Measurements from ENCODE around the gene FHAD1. TPM values are rescaled to one million over a fixed set of nuclear protein-coding genes. Genes with fewer than 3 reads are reported as not detected.

Gene FHAD1
- total and polyA plus RNA-seq, 9 of the 15 experiments (the other 6 are each of a cell fraction or from before 2014, with no cell fraction given) = 0.32 to 2.1 (median 1.5) TPM; not detected in 1

DNA sequence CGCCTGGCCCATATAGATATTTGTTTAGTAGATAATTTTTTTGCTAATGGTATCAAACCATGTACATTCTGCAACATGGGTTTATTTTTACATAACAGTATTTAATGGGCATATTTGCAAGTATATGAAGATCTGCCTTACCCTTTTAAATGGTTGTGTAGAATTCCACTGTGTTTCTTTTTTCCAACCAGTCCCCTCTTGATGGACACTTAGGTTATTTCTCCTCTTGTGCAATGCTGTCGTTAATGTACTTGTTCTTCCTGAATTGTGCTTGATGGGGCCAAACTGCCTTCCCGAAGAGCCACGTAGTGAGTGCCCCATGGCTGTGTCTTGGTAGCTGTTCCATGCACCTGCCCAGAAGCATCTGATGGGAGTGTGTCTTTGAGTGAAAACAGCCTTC lies 123.2 kb downstream of the FHAD1 start (continued):
- TF ChIP-seq E4F1 (CRISPR knock-in tag; IDR thresholded peaks at IDR 0.05; ENCODE audit: borderline replicate concordance) = no peak
- TF ChIP-seq HES1 (IDR thresholded peaks at IDR 0.05; ENCODE audit: low read depth) = no peak
- TF ChIP-seq MEF2D (tag; conservative IDR thresholded peaks at IDR 0.05; ENCODE audit: low read depth) = no peak
- TF ChIP-seq ZNF165 (CRISPR knock-in tag; IDR thresholded peaks at IDR 0.05; ENCODE audit: borderline replicate concordance) = no peak
- TF ChIP-seq CREBBP (IDR thresholded peaks at IDR 0.05; ENCODE audit: low read depth, low read length) = no peak

DNA sequence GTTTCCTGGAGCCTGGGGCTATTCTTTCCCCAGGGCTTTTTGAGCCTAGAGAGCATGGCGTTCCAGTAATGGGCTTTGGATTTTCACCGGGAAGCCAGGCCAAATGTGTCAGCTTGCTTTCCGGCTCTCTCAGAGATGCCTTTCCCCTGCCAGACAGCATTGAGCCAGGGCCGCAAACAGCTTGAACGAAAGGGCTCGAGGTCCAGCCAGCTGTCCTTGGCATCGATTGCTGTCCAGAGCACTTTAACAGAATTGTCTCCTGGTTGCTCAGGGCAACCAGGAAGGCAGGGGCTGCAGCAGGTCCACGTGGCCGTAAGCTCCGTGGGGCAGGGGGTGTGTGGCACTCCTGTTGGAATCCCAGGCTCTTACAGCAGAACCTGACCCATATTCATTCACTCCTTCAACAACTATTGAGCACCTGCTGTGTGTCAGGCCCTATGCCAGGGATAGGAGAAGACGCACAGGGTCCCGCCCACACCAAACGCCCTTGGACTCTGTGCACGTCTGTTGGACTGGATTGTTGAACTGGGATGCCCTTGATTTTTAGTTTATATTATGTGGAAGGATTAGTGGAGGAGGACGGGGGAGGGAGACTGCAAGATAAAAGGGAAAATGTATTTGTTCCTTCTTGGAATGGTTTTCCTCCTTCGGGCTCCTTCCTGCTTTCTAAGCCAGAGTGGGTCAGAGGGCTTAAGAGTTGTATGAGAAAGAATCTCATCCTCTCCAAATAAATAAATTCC lies 123.9 kb downstream of the FHAD1 start:
- Histone ChIP-seq H3K4me1 (replicated peaks in 1 of 2; ENCODE audit: control insufficient read depth in 2 of 2, insufficient read depth in 2 of 2, low read length in 2 of 2) (peaks cover 0 to 11% of the 10 kb centered on the region in 2 experiments; a peak in 3 of 5 replicates), H3K36me3 (ENCODE audit: control insufficient read depth, insufficient read depth, low read length) (no peaks in the 10 kb centered on the region), H3K27me3 (ENCODE audit: control insufficient read depth in 2 of 2, insufficient read depth in 2 of 2, low read length in 2 of 2) (peaks cover 16 to 44% of the 10 kb centered on the region in 2 experiments), H3K4me2 (ENCODE audit: insufficient read depth, low read length) (no peak overlapping the region), H2AFZ (ENCODE audit: low read depth, low read length) (no peak overlapping the region), H3K4me3 (no peak overlapping the region), H3K79me2 (ENCODE audit: control insufficient read depth, insufficient read depth, low read length) (no peaks in the 10 kb centered on the region), H3K9ac (ENCODE audit: insufficient read depth in 1 of 2, low read depth in 2 of 2, low read length in 2 of 2) (no peak overlapping the region), H3K9me3 (replicated peaks; ENCODE audit: control insufficient read depth, insufficient read depth, low read depth, low read length) (no peaks in the 10 kb centered on the region), H3K9me1 (ENCODE audit: control insufficient read depth, insufficient read depth, low read length) (no peaks in the 10 kb centered on the region), H3K27ac (ENCODE audit: extremely low read depth, low read depth, low read length) (no peak overlapping the region), H4K20me1 (replicated peaks; ENCODE audit: control insufficient read depth, insufficient read depth, low read length) (no peaks in the 10 kb centered on the region)
- in situ Hi-C loops (cut with MboI) = no loop called here
- no peak for FAIRE-seq
- intact Hi-C loops (cut with micrococcal nuclease) = no loop called here
- no peak for ATAC-seq
- ChIA-PET CTCF (ENCODE audit: low intra/inter-chr PET ratio) (no interaction called here), POLR2A (interaction anchor here (1.0 to 1.6 kb wide), 2 partner anchors 10 to 11 kb away, joined by 3 to 6 read pairs; no protein-coding TSS in a partner anchor)
- no TSS peak for BruUV-seq (replicated peaks)
- no peak for DNase-seq (ENCODE audit: extremely low read depth in 1 of 4, low spot score in 3 of 4)
- WGBS (ENCODE audit: insufficient coverage, low coverage, missing lambda C conversion rate) = 33% methylated on average over 16 of the region's 16 CpGs
- peak; percentile 41; the same call in 1 of the 2 replicates for TF ChIP-seq RFX1 (IDR thresholded peaks at IDR 0.05)
- TF ChIP-seq ZNF780A (CRISPR knock-in tag; IDR thresholded peaks at IDR 0.05) = no peak
- 0 out of 2 replicates have a peak, but pooled peaks have one; percentile 13 for TF ChIP-seq EGR1 (conservative IDR thresholded peaks at IDR 0.05)
- no peak for TF ChIP-seq ZNF707 (CRISPR knock-in tag; conservative IDR thresholded peaks at IDR 0.05)
- TF ChIP-seq HMG20B (CRISPR knock-in tag; IDR thresholded peaks at IDR 0.05) = no peak
- no peak for TF ChIP-seq ZNF274 (IDR thresholded peaks at IDR 0.05; ENCODE audit: borderline replicate concordance, low read depth, low read length)
- no peak for TF ChIP-seq FOXA3 (CRISPR knock-in tag; conservative IDR thresholded peaks at IDR 0.05 in 1 of 2, IDR thresholded peaks at IDR 0.05 in 1 of 2)
- TF ChIP-seq NR2C1 (IDR thresholded peaks at IDR 0.05) = no peak
- no peak for TF ChIP-seq NR2C1 (tag; IDR thresholded peaks at IDR 0.05)

Measured in K562 (cell line).